ENCODE measurements around the gene SPAG5. TPM values are rescaled to one million over a fixed set of nuclear protein-coding genes. Genes with fewer than 3 reads are reported as not detected.
A peak's percentile ranks its signal among the peaks of the same experiment; 100 is the strongest.

The SPAG5 gene
- total RNA-seq: 1.1 TPM
- long read RNA-seq, partial matches to known transcripts: 0 of 1 reads
- long read RNA-seq, other reads (novel, unspliced or antisense): 1 of 1 reads

- intact Hi-C loops (cut with DNase I): no loop called here
- ATAC-seq (ENCODE audit: poor library complexity): peak; percentile 100
- peak; percentile 96 for DNase-seq
Observed at GRCh38 chr17:28598799-28599310, at the start of gene SPAG5. Gene SPAG5 (minus strand): TSS chr17:28599025. CDS start chr17:28598946, 79 bp downstream.

GRCh38 chr17:28646039-28646754 is 47.4 kb upstream of the SPAG5 start:
- intact Hi-C loops (cut with DNase I): no loop called here
- DNase-seq (no peak), ATAC-seq (ENCODE audit: poor library complexity) (no peak)

- DNase-seq: no peak
- intact Hi-C loops (cut with DNase I): no loop called here
- ATAC-seq (ENCODE audit: poor library complexity): no peak
Observed at GRCh38 chr17:28645576-28645939, 46.7 kb upstream of the SPAG5 start.

DNA sequence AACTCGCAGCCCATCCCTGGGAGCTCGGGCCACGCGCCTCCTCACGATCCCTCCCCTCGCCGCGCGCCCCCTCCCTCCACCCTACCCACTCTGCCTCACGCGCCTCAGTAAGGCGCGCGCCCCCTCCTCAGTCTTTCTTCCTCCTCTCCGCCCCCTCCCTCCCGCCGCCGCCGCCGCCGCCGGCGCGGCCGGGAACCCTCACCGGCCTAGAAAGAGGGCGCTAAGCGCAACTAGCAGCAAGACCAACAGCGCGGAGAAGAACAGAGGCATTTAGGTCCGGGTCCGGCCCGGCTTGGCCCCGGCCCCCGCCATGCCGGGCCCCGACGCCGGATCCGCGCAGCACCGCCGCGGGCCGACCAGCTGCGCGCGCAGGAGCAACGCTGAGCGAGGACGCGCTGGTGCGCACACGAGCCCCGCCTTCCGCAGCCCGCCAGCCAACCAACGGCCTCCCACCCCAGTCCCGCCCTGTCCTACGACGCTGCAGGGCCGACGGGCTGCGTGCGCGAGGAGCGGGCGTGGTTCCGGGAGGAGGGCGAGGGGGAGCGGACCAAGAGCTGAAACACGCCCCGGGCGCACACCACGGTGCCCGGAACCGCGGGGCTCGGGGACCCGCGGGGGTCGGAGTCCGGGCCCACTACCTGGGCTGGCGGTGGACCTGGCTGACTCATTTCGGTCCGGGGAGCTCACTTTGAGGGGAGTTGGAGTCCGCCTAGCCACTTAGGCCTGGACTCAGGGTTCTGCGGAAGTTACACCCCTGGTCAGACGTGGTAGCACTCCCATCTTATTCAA is 46.2 kb upstream of the SPAG5 start, which contains the start of gene BLTP2:
Gene BLTP2, minus strand, starts transcription at position 372 of the 789 bp plus-strand sequence. Its CDS starts 102 bp downstream, at position 270.
- ATAC-seq (ENCODE audit: poor library complexity) (peak; percentile 98), DNase-seq (peak; percentile 98)
- intact Hi-C loops (cut with DNase I): no loop called here

DNA sequence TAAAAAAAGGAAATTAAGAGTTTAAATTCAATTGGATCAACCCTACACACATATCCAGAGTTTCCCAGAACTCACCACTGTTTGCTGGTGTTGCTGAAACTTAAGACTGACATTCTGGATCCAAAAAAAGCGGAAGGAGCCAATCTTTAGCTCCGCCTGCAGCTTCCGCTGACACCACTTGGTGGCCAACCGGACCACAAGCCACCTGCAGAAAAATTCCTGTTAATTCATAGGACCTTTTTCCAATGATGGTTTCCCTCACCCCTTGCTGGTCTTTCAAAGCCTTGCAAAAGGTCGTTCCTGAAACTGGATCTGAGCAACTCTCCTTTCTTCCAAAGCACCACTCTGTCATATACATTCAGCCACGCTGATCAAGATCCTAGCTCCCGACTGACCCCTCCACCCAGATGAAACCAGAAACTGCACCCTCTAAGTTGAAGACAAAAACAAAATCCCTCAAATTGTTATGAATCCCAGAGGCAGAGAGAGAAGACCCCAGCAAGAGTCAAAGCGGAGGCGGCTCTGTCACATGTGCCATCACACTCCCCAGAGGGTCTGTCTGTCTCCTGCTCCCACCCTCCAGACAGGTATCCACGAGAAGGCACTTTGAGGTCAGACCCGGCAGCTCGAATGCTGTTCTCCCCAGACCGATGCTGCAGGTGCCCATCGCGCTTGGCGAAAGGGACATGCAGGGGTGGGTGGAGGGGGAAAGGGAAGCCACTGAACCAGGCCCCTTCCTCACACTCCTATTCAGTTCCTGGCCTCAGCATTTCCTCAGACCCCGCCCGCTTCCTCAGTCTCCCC is 45.4 kb upstream of the SPAG5 start:
- peak; percentile 63 for DNase-seq
- intact Hi-C loops (cut with DNase I): no loop called here
- peak; percentile 2 for ATAC-seq (ENCODE audit: poor library complexity)

GRCh38 chr17:28641579-28641978 is 42.8 kb upstream of the SPAG5 start:
- intact Hi-C loops (cut with DNase I): no loop called here
- ATAC-seq (ENCODE audit: poor library complexity): no peak
- DNase-seq: no peak

DNA sequence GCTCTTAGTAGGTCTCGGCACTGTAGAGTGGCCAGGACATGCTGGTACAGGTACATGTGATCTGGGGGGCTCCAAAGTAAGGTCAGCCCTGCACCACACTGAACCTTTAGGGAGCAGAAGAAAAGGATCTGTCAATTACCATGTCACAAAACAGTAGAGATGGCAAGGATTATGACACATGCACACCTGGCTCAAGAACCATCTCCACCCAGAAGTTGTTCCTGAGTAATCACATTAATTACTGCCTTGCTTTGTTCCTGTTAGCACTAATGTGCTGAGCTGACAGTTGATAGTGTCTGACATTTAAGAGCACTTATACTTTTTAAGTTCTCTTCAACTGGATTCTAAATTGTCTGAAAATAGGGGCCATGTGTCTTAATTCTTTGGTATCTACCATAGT is 36.7 kb upstream of the SPAG5 start:
- intact Hi-C loops (cut with DNase I): no loop called here
- no peak for ATAC-seq (ENCODE audit: poor library complexity)
- no peak for DNase-seq

GRCh38 chr17:28634206-28634865 is 35.5 kb upstream of the SPAG5 start:
- intact Hi-C loops (cut with DNase I): no loop called here
- ATAC-seq (ENCODE audit: poor library complexity): no peak

DNA sequence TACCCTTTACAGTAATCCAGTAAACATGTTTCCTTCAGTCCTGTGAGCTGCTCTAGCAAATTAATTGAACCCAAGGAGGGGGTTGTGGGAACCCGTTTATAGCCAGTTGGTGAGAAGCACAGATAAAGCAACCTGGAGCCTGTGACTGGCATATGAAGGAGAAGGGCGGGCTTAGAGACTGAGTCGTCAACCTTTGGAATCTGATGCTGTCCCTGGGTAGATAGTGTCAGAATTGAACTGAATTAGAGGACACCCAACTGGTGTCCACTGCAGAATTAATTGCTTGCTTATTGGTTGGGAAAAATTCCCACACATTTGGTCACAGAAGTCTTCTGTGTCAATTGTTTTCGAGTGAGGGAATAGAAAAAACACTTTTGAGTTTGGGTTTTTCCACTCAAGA is 28.0 kb upstream of the SPAG5 start:
- ATAC-seq (ENCODE audit: poor library complexity) (no peak), DNase-seq (no peak)
- intact Hi-C loops (cut with DNase I): no loop called here

More at GRCh38 chr17:28634206-28634865, 35.5 kb upstream of the SPAG5 start:
- no peak for DNase-seq

DNA sequence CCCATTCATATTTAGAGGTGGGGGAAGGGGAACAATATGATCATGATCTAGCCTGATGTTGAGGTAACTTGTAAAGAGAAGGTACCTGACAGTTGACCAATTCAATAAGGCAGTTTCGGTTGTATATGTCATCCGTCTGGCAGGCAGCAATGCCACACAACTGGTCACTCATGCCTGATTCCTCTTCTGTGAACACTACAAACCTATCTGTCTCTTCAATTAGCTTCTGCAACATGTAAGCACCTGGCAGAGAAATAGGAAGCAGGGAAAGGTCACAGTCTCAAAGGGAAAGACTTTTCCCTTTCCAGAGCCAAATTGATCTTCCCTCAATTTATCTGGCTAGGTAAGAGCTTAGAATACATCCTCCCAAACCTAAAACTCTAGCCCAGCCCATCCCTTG is 25.3 kb upstream of the SPAG5 start:
- DNase-seq: no peak
- intact Hi-C loops (cut with DNase I): no loop called here
- peak; percentile 25 for ATAC-seq (ENCODE audit: poor library complexity)

GRCh38 chr17:28623696-28624095 is 24.9 kb upstream of the SPAG5 start:
- DNase-seq (peak; percentile 47), ATAC-seq (ENCODE audit: poor library complexity) (peak; percentile 72)
- intact Hi-C loops (cut with DNase I): no loop called here

DNA sequence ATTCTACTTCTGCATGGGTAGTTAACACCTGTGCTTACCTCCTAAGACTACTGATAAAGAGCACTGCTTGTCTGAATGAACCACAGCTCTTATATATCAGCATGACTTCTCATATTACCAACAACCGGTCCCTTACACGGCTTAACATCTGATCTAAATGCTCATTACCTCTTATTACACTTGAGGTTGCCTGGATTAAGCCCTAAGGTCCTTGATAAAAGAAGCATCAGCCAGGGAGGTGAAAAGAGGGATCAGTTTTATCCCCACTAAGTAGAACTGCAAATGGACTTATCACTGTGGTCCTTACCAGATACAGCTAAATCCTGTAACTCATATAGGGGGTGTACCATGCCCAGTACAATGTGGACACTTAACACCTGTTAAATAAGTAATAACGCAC is 23.4 kb upstream of the SPAG5 start:
- intact Hi-C loops (cut with DNase I): no loop called here
- no peak for ATAC-seq (ENCODE audit: poor library complexity)
- DNase-seq: no peak

DNA sequence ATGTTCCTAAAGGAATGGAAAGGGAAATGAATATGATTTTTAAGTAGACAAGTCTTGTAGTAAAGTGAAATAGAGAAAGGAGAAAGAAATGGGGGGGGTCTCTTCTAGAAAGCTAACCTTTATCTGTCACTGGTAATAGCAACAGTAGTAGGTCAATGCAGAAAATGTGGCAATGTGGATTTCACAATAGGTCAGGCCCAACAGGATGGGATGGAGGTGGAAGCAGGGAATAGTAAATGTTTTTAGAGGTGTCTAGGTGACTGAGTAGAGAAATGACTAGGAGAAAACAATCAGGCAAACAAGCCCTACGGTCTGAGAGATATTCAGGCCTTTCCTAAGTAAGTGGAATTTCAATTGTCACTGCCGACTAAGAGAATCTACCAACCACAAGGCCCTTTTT is 21.2 kb upstream of the SPAG5 start:
- no peak for ATAC-seq (ENCODE audit: poor library complexity)
- intact Hi-C loops (cut with DNase I): no loop called here
- DNase-seq: no peak

DNA sequence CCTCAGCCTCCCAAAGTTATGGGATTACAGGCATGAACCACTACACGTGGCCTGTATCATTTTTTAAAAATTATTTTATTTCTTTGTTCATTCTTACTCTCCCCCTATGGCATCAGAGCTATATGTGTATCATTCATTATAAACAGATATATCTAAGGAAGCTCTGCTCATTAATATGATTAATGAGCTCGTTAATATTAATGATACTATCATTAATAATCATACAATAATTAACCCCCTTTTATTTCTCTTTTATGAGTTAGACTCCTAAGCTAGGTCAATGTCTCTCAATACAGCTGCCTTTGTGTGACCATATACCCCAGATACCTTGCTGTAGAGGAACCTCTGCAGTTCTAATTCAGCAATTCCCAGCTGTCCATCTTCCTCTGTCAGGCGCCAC is 19.6 kb upstream of the SPAG5 start:
- DNase-seq: no peak
- intact Hi-C loops (cut with DNase I): no loop called here
- ATAC-seq (ENCODE audit: poor library complexity): no peak

DNA sequence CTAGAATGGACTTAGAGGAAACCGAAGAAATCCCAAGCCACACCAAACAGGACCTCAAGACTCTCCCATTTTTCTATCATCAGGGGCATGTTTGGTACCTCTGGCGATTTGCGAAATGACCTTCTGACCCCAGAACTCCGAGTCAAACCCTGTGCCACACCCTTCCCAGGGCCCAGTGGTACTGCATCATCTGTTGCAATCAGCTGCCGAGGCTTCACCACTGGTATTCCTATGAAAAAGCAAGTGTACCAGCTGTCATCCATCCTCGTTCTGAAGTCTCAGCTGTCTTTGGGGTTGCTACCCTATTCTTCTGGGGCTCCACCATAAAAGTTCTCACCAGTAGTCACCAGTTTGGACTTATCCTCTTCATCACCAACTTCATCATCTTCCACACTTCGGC is 17.5 kb upstream of the SPAG5 start:
- DNase-seq: no peak
- intact Hi-C loops (cut with DNase I): no loop called here
- no peak for ATAC-seq (ENCODE audit: poor library complexity)

- DNase-seq (no peak), ATAC-seq (ENCODE audit: poor library complexity) (no peak)
- intact Hi-C loops (cut with DNase I): no loop called here
Observed at GRCh38 chr17:28615260-28615940, 16.6 kb upstream of the SPAG5 start.

DNA sequence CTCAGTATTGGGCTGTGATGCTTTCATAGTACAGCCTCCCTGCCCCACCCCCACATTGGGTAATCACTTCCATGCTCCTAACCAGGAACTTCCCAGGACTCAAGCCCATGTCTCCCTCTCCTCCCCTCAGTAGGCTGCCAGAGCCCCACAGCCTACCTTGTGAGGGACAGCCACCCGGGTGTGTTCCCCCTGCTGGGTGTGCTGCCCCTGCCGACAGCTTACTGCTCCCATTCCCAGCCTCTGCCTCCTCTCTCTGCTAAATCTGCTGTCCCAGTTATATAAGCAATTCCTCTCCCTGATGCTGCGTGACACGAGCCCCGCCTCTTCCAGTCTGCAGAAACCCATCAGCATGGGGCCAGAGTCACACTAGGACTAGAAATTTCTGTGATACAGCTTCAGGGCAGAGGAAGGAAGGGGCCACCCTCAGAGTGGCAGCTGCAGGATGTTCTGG is 15.1 kb upstream of the SPAG5 start, which contains the start of gene RSKR:
Gene RSKR, minus strand, starts transcription at position 255 of the 451 bp plus-strand sequence. Its CDS starts 24 bp downstream, at position 231.
- no peak for ATAC-seq (ENCODE audit: poor library complexity)
- intact Hi-C loops (cut with DNase I): loop anchor here (5.0 kb wide), 2 partner anchors 67 to 117 kb away; no protein-coding TSS in a partner anchor
- no peak for DNase-seq
